GM21717 (cell line): ENCODE data around the gene CD180.

Experiments used
- ATAC-seq: cut with Tn5 transposase; IDR thresholded peaks from one replicate; pipeline ENCODE4 v1.9.1; 2021; ENCODE audit warnings: mild to moderate bottlenecking, moderate library complexity; ENCODE audit not compliant: unreplicated experiment

The CD180 gene

GRCh38 chr5:67133217-67133616 is 63.4 kb downstream of the CD180 start:
- ATAC-seq = no peak

GRCh38 chr5:67129768-67130167 is 66.8 kb downstream of the CD180 start:
- ATAC-seq = no peak
